IMR-90 (cell line): Measurements from ENCODE around the gene NT5M. TPM values are rescaled to one million over a fixed set of nuclear protein-coding genes. Genes with fewer than 3 reads are reported as not detected.

ENCODE experiments used
- ATAC-seq: fragments of 200-7000 bp; cut with Tn5 transposase; 2 replicates; pipeline ENCODE4 v1.9.1; 2020; ENCODE audit warnings: low read depth, mild to moderate bottlenecking, moderate library complexity
- BruUV-seq: library from RNA; stranded (reverse); fragments of 400-500 nt; replicated peaks from 2 replicates; lab custom pipeline; 2021; lab: Mats Ljungman, UMichigan
- CTCF ChIA-PET: fragments of 300-600 bp; formaldehyde crosslinking; extraction: SDS; loops from one replicate; lab custom pipeline; 2021; ENCODE audit warnings: antibody characterized with exemption; lab: Yijun Ruan, JAX
- POLR2A ChIA-PET: fragments of 300-600 bp; sonication (Branson Sonifier 250); formaldehyde crosslinking; loops from one replicate; lab custom pipeline; 2022; ENCODE audit warnings: antibody characterized with exemption; ENCODE audit not compliant: unreplicated experiment; lab: Charles Lee
- DNase-seq: peaks from one replicate; pipeline ENCODE4 v3.0.0; 2013
- H2AFZ ChIP-seq: replicated peaks from 2 replicates; pipeline ENCODE3; 2013; ENCODE audit warnings: low read length, mild to moderate bottlenecking; ENCODE audit not compliant: poor library complexity
- H2AK5ac ChIP-seq: 2 replicates; pipeline ENCODE4 v1.6.1; 2013; ENCODE audit warnings: low read depth, low read length, inconsistent platforms
- H2AK9ac ChIP-seq: replicated peaks from 2 replicates; pipeline ENCODE3; 2013; ENCODE audit warnings: mild to moderate bottlenecking, low read depth, low read length, moderate library complexity; ENCODE audit not compliant: poor library complexity
- H2BK120ac ChIP-seq: 2 replicates; pipeline ENCODE4 v1.6.1; 2013; ENCODE audit warnings: low read depth, low read length, inconsistent platforms
- H2BK15ac ChIP-seq: 3 replicates; pipeline ENCODE4 v1.6.1; 2013; ENCODE audit warnings: low read depth, low read length, inconsistent platforms
- H2BK20ac ChIP-seq: 2 replicates; pipeline ENCODE4 v1.6.1; 2013; ENCODE audit warnings: low read depth, mild to moderate bottlenecking, inconsistent platforms, low read length, moderate library complexity
- H2BK5ac ChIP-seq: 2 replicates; pipeline ENCODE4 v1.6.1; 2013; ENCODE audit warnings: mild to moderate bottlenecking, low read depth, low read length, inconsistent platforms; ENCODE audit not compliant: poor library complexity, severe bottlenecking
- H3K14ac ChIP-seq: replicated peaks from 2 replicates; pipeline ENCODE4 v1.6.1; 2013; ENCODE audit warnings: low read depth, low read length, inconsistent platforms
- H3K18ac ChIP-seq: 2 replicates; pipeline ENCODE4 v1.6.1; 2013; ENCODE audit warnings: low read depth, low read length, control low read depth
- H3K23ac ChIP-seq: 2 replicates; pipeline ENCODE4 v1.6.1; 2013; ENCODE audit warnings: low read depth, low read length, inconsistent platforms
- H3K27ac ChIP-seq: 2 replicates; pipeline ENCODE4 v1.5.1; 2013; ENCODE audit warnings: mild to moderate bottlenecking, control low read depth, low read length; ENCODE audit not compliant: insufficient read depth
- H3K27me3 ChIP-seq: 2 replicates; pipeline ENCODE4 v1.6.1; 2013; ENCODE audit warnings: low read length; ENCODE audit not compliant: control insufficient read depth, insufficient read depth
- H3K36me3 ChIP-seq: 2 replicates; pipeline ENCODE4 v1.6.1; 2013; ENCODE audit warnings: low read length, mixed read lengths; ENCODE audit not compliant: control insufficient read depth, insufficient read depth
- H3K4ac ChIP-seq: 2 replicates; pipeline ENCODE4 v1.6.1; 2013; ENCODE audit warnings: low read depth, low read length, inconsistent platforms
- H3K4me1 ChIP-seq: 2 replicates; pipeline ENCODE4 v1.6.1; 2013; ENCODE audit warnings: low read length, mixed read lengths; ENCODE audit not compliant: control insufficient read depth, insufficient read depth
- H3K4me2 ChIP-seq: 2 replicates; pipeline ENCODE4 v1.6.1; 2013; ENCODE audit warnings: low read depth, mild to moderate bottlenecking, control low read depth, low read length, moderate library complexity
- H3K4me3 ChIP-seq: 2 replicates; pipeline ENCODE4 v1.5.1; 2013; ENCODE audit warnings: low read depth, mild to moderate bottlenecking, control low read depth, low read length, moderate library complexity; ENCODE audit not compliant: insufficient read depth
- H3K56ac ChIP-seq: 2 replicates; pipeline ENCODE4 v1.6.1; 2013; ENCODE audit warnings: low read length, inconsistent platforms; ENCODE audit not compliant: insufficient read depth; ENCODE audit errors: extremely low read depth
- H3K79me1 ChIP-seq, 2 experiments: 2 replicates each; pipeline ENCODE4 v1.6.1; 2013; ENCODE audit warnings: low read length in 2 of 2, inconsistent platforms in 1 of 2, low read depth in 1 of 2
- H3K9ac ChIP-seq: 2 replicates; pipeline ENCODE4 v1.6.1; 2013; ENCODE audit warnings: low read depth, low read length, control low read depth
- H3K9me1 ChIP-seq: 2 replicates; pipeline ENCODE4 v1.6.1; 2013; ENCODE audit warnings: low read length, inconsistent platforms; ENCODE audit not compliant: insufficient read depth
- H3K9me3 ChIP-seq: 2 replicates; pipeline ENCODE4 v1.6.1; 2013; ENCODE audit warnings: low read length; ENCODE audit not compliant: control insufficient read depth, insufficient read depth
- H4K20me1 ChIP-seq: 2 replicates; pipeline ENCODE4 v1.6.1; 2013; ENCODE audit warnings: low read length, inconsistent platforms; ENCODE audit not compliant: insufficient read depth
- H4K5ac ChIP-seq: 2 replicates; pipeline ENCODE4 v1.6.1; 2013; ENCODE audit warnings: mild to moderate bottlenecking, low read depth, low read length, control low read depth
- H4K8ac ChIP-seq, 2 experiments: 2 replicates each; pipeline ENCODE4 v1.6.1; 2013; ENCODE audit warnings: low read depth in 2 of 2, low read length in 2 of 2, control low read depth in 1 of 2, inconsistent platforms in 1 of 2
- H4K91ac ChIP-seq: 2 replicates; pipeline ENCODE4 v1.6.1; 2013; ENCODE audit warnings: low read depth, low read length, inconsistent platforms; ENCODE audit not compliant: insufficient read depth
- BHLHE40 ChIP-seq: fragments of 150-350 bp; IDR thresholded peaks from 2 replicates; pipeline ENCODE4 v1.6.1; 2016; ENCODE audit warnings: mild to moderate bottlenecking, low read depth, low read length
- CEBPB ChIP-seq: IDR thresholded peaks from 2 replicates; pipeline ENCODE4 v1.6.1; 2012; ENCODE audit warnings: low read depth, low read length, improper control_type of control experiment
- FOS ChIP-seq: fragments of 150-350 bp; IDR thresholded peaks from 2 replicates; pipeline ENCODE4 v1.6.1; 2016; ENCODE audit warnings: low read depth, low read length
- MXI1 ChIP-seq: IDR thresholded peaks from 2 replicates; pipeline ENCODE4 v1.6.1; 2012; ENCODE audit warnings: low read depth, mild to moderate bottlenecking, low read length, moderate library complexity, borderline replicate concordance
- NFE2L2 ChIP-seq: fragments of 150-350 bp; IDR thresholded peaks from 2 replicates; pipeline ENCODE4 v1.6.1; 2016; ENCODE audit warnings: low read depth, mild to moderate bottlenecking, low read length
- RAD21 ChIP-seq: IDR thresholded peaks from 2 replicates; pipeline ENCODE4 v1.6.1; 2012; ENCODE audit warnings: low read length, improper control_type of control experiment
- WGBS, 2 experiments: methylation state at CpG; one replicate each; pipeline versions ENCODE4 v1.1.5 to v1.1.7; 2013; ENCODE audit warnings: missing lambda C conversion rate in 2 of 2; ENCODE audit not compliant: insufficient read length in 1 of 2; ENCODE audit errors: extremely low coverage in 2 of 2; 5-methylcytosine and 5-hydroxymethylcytosine counted together
- dilution Hi-C: fragments of 300-500 bp; cut with HindIII; formaldehyde crosslinking; loops from one replicate; pipeline ENCODE4 v1.14.3; 2018; ENCODE audit warnings: low sequenced_read_pairs; ENCODE audit not compliant: unreplicated experiment
- in situ Hi-C: fragments of 300-500 bp; cut with MboI; formaldehyde crosslinking; loops from 3 replicates; pipeline ENCODE4 v1.14.3; 2019; ENCODE audit warnings: low sequenced_read_pairs, inconsistent platforms, mixed read lengths
- intact Hi-C: fragments of 100-400 bp; cut with micrococcal nuclease; formaldehyde crosslinking; loops from 2 replicates; pipeline ENCODE4 v1.10.0; 2022
- polyA plus RNA-seq, 3 experiments: library from polyadenylated mRNA; depleted of rRNA; stranded (reverse); fragments of >200 nt; gene quantifications; 2 replicates each; pipeline ENCODE4 v1.2.3, GENCODE V29; 2012; ENCODE audit warnings: low replicate concordance in 1 of 3
- total RNA-seq: library from RNA; depleted of rRNA; stranded (reverse); fragments of >200 nt; gene quantifications from 2 replicates; pipeline ENCODE4 v1.2.3, GENCODE V29; 2012

NT5M gene
- total and polyA plus RNA-seq, 2 of the 4 experiments (the other 2 are of a cell fraction): 0.18 to 0.32 TPM

GRCh38 chr17:17376362-17376761 is 73.2 kb downstream of the NT5M start:
- Histone ChIP-seq H3K79me1 (no peaks in the 10 kb centered on the region), H3K27ac (peak overlapping the region; percentile 68; the same call in 1 of the 2 replicates), H3K4me1 (peaks cover 6% of the 10 kb centered on the region), H2AFZ (no peak overlapping the region), H3K4me3 (no peak overlapping the region), H3K9me1 (no peaks in the 10 kb centered on the region), H3K9me3 (no peaks in the 10 kb centered on the region), H3K27me3 (peaks cover 22% of the 10 kb centered on the region), H2BK120ac (no peak overlapping the region), H3K18ac (no peak overlapping the region; the same call in 1 of the 2 replicates), H3K23ac (no peak overlapping the region), H4K5ac (no peak overlapping the region), H3K4ac (no peak overlapping the region), H4K8ac (no peak overlapping the region), H4K91ac (no peak overlapping the region), H2AK5ac (no peak overlapping the region), H3K56ac (no peak overlapping the region), H3K9ac (no peak overlapping the region), H3K14ac (no peak overlapping the region), H2AK9ac (no peak overlapping the region), H2BK5ac (no peak overlapping the region), H4K20me1 (0 out of 2 replicates have a peak, but pooled peaks cover 4% of the 10 kb centered on the region), H2BK20ac (no peak overlapping the region), H2BK15ac (no peak overlapping the region), H3K4me2 (no peak overlapping the region), H3K36me3 (no peaks in the 10 kb centered on the region)
- ATAC-seq (peak; percentile 93), DNase-seq (peak; percentile 76)
- ChIA-PET CTCF (no interaction called here), POLR2A (no interaction called here)
- 25% methylated on average over 2 of the region's 5 CpGs; no CpG with 5 or more reads in 1 of the 2 experiments for WGBS, 2 experiments
- in situ Hi-C loops (no loop called here), intact Hi-C loops (loop anchor here (5.0 kb wide), 1 partner anchor 101 kb away; the partner anchor contains the start of gene MED9), dilution Hi-C loops (no loop called here)
- BruUV-seq: no TSS peak
- TF ChIP-seq NFE2L2: peak; percentile 5; the same call in 1 of the 2 replicates
- TF ChIP-seq RAD21: no peak
- TF ChIP-seq FOS: peak; percentile 18; the same call in 1 of the 2 replicates
- TF ChIP-seq MXI1: peak; percentile 68; the same call in 1 of the 2 replicates
- peak; percentile 93 for TF ChIP-seq CEBPB
- TF ChIP-seq BHLHE40: peak; percentile 82; the same call in 1 of the 2 replicates
